Skeletal muscle satellite cell (primary cell): ENCODE results near the gene TRUB2.
"Not testable (repeated sequence)": the region's sequence is repeated elsewhere in the genome, so short reads cannot be mapped to it uniquely, and the experiment has no call there.

Source experiments
- H3K27me3 ChIP-seq: 2 replicates; pipeline ENCODE4 v1.7.0; 2013; ENCODE audit warnings: low read length; ENCODE audit not compliant: control insufficient read depth, insufficient read depth
- H3K36me3 ChIP-seq: 2 replicates; pipeline ENCODE4 v1.7.0; 2013; ENCODE audit warnings: mild to moderate bottlenecking, control low read depth, low read length; ENCODE audit not compliant: insufficient read depth
- H3K4me1 ChIP-seq: 2 replicates; pipeline ENCODE4 v1.7.0; 2013; ENCODE audit warnings: low read length; ENCODE audit not compliant: control insufficient read depth, insufficient read depth
- H3K4me2 ChIP-seq: 2 replicates; pipeline ENCODE4 v1.7.0; 2013; ENCODE audit warnings: mild to moderate bottlenecking, low read length
- H3K4me3 ChIP-seq: 2 replicates; pipeline ENCODE4 v1.7.0; 2013; ENCODE audit warnings: low read length
- H3K9ac ChIP-seq: 2 replicates; pipeline ENCODE4 v1.7.0; 2013; ENCODE audit warnings: mild to moderate bottlenecking, low read depth, low read length, moderate library complexity
- H3K9me3 ChIP-seq: replicated peaks from 2 replicates; pipeline ENCODE4 v1.7.0; 2013; ENCODE audit warnings: mild to moderate bottlenecking, control low read depth, low read length

TRUB2 gene

GRCh38 chr9:128338852-128339614 lies 16.8 kb upstream of the TRUB2 start:
- not testable (repeated sequence) for H3K4me3 ChIP-seq, H3K27me3 ChIP-seq, H3K4me2 ChIP-seq, H3K9ac ChIP-seq, H3K4me1 ChIP-seq, H3K9me3 ChIP-seq
- H3K36me3 ChIP-seq, result peaks cover 14% of the 10 kb centered on the region

GRCh38 chr9:128337936-128338335 lies 15.7 kb upstream of the TRUB2 start:
- no peak overlapping the region for H3K4me2 ChIP-seq
- no peak overlapping the region for H3K4me3 ChIP-seq
- H3K4me1 ChIP-seq, result peaks cover 4% of the 10 kb centered on the region
- H3K36me3 ChIP-seq, result peaks cover 13% of the 10 kb centered on the region
- H3K27me3 ChIP-seq, result no peaks in the 10 kb centered on the region
- no peaks in the 10 kb centered on the region for H3K9me3 ChIP-seq
- no peak overlapping the region for H3K9ac ChIP-seq

GRCh38 chr9:128335914-128336313 lies 13.7 kb upstream of the TRUB2 start:
- H3K4me3 ChIP-seq, result no peak overlapping the region
- no peak overlapping the region for H3K9ac ChIP-seq
- no peaks in the 10 kb centered on the region for H3K4me1 ChIP-seq
- peaks cover 18% of the 10 kb centered on the region for H3K36me3 ChIP-seq
- H3K4me2 ChIP-seq, result no peak overlapping the region
- no peaks in the 10 kb centered on the region for H3K27me3 ChIP-seq
- no peaks in the 10 kb centered on the region for H3K9me3 ChIP-seq

GRCh38 chr9:128335161-128335560 lies 12.9 kb upstream of the TRUB2 start:
- H3K36me3 ChIP-seq, result peaks cover 18% of the 10 kb centered on the region
- no peaks in the 10 kb centered on the region for H3K4me1 ChIP-seq
- H3K27me3 ChIP-seq, result no peaks in the 10 kb centered on the region
- no peak overlapping the region for H3K4me3 ChIP-seq
- H3K9ac ChIP-seq, result no peak overlapping the region
- no peaks in the 10 kb centered on the region for H3K9me3 ChIP-seq
- no peak overlapping the region for H3K4me2 ChIP-seq

GRCh38 chr9:128333451-128333869 lies 11.2 kb upstream of the TRUB2 start:
- Histone ChIP-seq H3K4me2 (no peak overlapping the region), H3K9ac (no peak overlapping the region), H3K36me3 (peaks cover 27% of the 10 kb centered on the region), H3K4me1 (no peaks in the 10 kb centered on the region), H3K9me3 (no peaks in the 10 kb centered on the region), H3K27me3 (no peaks in the 10 kb centered on the region), H3K4me3 (no peak overlapping the region)

- H3K36me3 ChIP-seq, result peaks cover 37% of the 10 kb centered on the region
- H3K4me3 ChIP-seq, result no peak overlapping the region
- no peak overlapping the region for H3K4me2 ChIP-seq
- no peaks in the 10 kb centered on the region for H3K27me3 ChIP-seq
- peaks cover 17% of the 10 kb centered on the region for H3K4me1 ChIP-seq
- no peak overlapping the region for H3K9ac ChIP-seq
- H3K9me3 ChIP-seq, result no peaks in the 10 kb centered on the region
Measured at GRCh38 chr9:128325629-128326028, 3.4 kb upstream of the TRUB2 start.

GRCh38 chr9:128324401-128324800 lies 2.2 kb upstream of the TRUB2 start:
- Histone ChIP-seq H3K9ac (no peak overlapping the region), H3K27me3 (no peaks in the 10 kb centered on the region), H3K36me3 (peaks cover 33% of the 10 kb centered on the region), H3K4me1 (peaks cover 17% of the 10 kb centered on the region), H3K4me2 (peak overlapping the region; percentile 94), H3K4me3 (no peak overlapping the region), H3K9me3 (no peaks in the 10 kb centered on the region)

GRCh38 chr9:128323791-128324190 lies 1.5 kb upstream of the TRUB2 start:
- peaks cover 30% of the 10 kb centered on the region for H3K36me3 ChIP-seq
- H3K4me2 ChIP-seq, result peak overlapping the region; percentile 94
- no peaks in the 10 kb centered on the region for H3K9me3 ChIP-seq
- H3K9ac ChIP-seq, result peak overlapping the region; percentile 94
- H3K4me3 ChIP-seq, result peak overlapping the region; percentile 92
- peaks cover 17% of the 10 kb centered on the region for H3K4me1 ChIP-seq
- H3K27me3 ChIP-seq, result no peaks in the 10 kb centered on the region

- Histone ChIP-seq H3K9ac (peak overlapping the region; percentile 94), H3K9me3 (no peaks in the 10 kb centered on the region), H3K4me3 (peak overlapping the region; percentile 92), H3K36me3 (peaks cover 26% of the 10 kb centered on the region), H3K4me2 (peak overlapping the region; percentile 94), H3K4me1 (peaks cover 17% of the 10 kb centered on the region), H3K27me3 (no peaks in the 10 kb centered on the region)
Measured at GRCh38 chr9:128323212-128323730, 1.0 kb upstream of the TRUB2 start.

GRCh38 chr9:128321879-128322403 lies 306 bp downstream of the TRUB2 start:
- Histone ChIP-seq H3K9me3 (no peaks in the 10 kb centered on the region), H3K4me1 (peaks cover 17% of the 10 kb centered on the region), H3K4me2 (peak overlapping the region; percentile 94), H3K27me3 (no peaks in the 10 kb centered on the region), H3K9ac (peak overlapping the region; percentile 94), H3K36me3 (peaks cover 21% of the 10 kb centered on the region), H3K4me3 (peak overlapping the region; percentile 92)

- peaks cover 17% of the 10 kb centered on the region for H3K4me1 ChIP-seq
- H3K9me3 ChIP-seq, result no peaks in the 10 kb centered on the region
- peak overlapping the region; percentile 94 for H3K4me2 ChIP-seq
- no peaks in the 10 kb centered on the region for H3K27me3 ChIP-seq
- H3K4me3 ChIP-seq, result peak overlapping the region; percentile 92
- H3K36me3 ChIP-seq, result peaks cover 27% of the 10 kb centered on the region
- H3K9ac ChIP-seq, result peak overlapping the region; percentile 94
Measured at GRCh38 chr9:128321343-128321742, 904 bp downstream of the TRUB2 start.

GRCh38 chr9:128317629-128318028 lies 4.6 kb downstream of the TRUB2 start:
- Histone ChIP-seq H3K27me3 (no peaks in the 10 kb centered on the region), H3K4me3 (no peak overlapping the region), H3K36me3 (peaks cover 33% of the 10 kb centered on the region), H3K4me2 (no peak overlapping the region), H3K4me1 (peaks cover 8% of the 10 kb centered on the region), H3K9me3 (no peaks in the 10 kb centered on the region), H3K9ac (no peak overlapping the region)
